CD4-positive, alpha-beta T cell treated with Interleukin-10 for 1 hour (primary cell): ENCODE data around the gene ATG16L1.

Source experiments
- DNase-seq: peaks from one replicate; pipeline ENCODE4 v3.0.0-alpha.2; 2020

ATG16L1 gene

DNA sequence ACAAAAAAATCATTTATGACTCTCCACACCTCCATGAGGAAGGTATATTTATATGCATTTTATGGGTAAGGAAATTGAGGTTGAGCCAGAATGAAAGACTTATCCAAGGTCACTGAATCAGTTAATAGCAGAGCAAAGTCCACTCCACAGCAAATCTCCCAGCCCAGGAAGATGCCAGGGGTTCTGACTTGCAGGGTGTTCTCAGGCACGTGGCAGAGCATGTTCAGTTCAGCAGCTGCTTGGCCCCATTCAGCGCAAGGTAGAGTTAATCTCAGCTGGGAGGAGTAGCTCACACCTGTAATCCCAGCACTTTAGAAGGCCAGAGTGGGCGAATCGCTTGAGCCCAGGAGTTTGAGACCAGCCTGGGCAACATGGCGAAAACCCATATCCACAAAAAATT is 85.1 kb downstream of the ATG16L1 start:
- no peak for DNase-seq

GRCh38 chr2:233338046-233338445 is 86.6 kb downstream of the ATG16L1 start:
- DNase-seq: no peak

- DNase-seq: no peak
Observed at GRCh38 chr2:233338812-233339368, 87.4 kb downstream of the ATG16L1 start.

DNA sequence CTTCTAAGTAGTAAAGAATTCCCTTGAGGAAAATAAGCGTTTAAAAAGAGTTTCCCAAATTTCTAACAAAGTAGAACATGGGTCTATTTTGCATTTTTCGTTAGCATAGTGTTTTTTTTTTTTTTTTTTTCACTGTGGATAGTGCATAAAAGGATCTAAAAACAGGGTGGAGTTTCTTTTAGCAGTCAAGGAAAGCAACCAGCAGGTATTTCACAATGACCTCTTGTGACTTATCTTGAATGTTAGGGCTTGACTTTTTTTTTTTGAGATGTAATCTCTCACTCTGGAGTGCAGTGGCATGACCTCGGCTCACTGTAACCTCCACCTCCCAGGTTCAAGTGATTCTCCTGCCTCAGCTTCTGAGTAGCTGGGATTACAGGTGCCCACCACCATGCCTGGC is 88.0 kb downstream of the ATG16L1 start:
- no peak for DNase-seq

GRCh38 chr2:233341296-233341695 is 89.8 kb downstream of the ATG16L1 start:
- DNase-seq: no peak

DNA sequence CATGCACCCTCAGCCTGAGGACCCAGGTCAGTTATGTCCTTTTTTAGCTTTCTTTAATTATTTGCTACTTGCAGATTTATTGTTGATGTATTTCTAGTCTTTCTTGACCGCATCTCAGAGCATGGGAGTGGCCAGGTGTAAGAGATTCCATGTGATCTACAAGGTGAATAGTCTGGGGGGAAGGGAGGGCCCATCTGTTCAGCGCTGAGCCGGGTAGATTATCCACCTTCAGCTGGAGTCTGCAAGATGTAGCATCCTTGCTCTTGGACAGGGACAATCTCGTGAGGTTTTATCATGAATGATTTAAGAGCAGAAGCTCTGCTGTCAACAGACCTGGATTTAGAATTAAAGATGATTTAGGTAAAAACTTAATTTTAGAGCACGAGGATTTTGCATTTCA is 90.8 kb downstream of the ATG16L1 start:
- DNase-seq: no peak

GRCh38 chr2:233343171-233343705 is 91.8 kb downstream of the ATG16L1 start:
- DNase-seq: no peak
